HepG2 (cell line): ENCODE data around the gene C1orf35. TPM values are rescaled to one million over a fixed set of nuclear protein-coding genes. Genes with fewer than 3 reads are reported as not detected.

Experiments used
- ATM ChIP-seq: fragments of 450-650 bp; IDR thresholded peaks from 2 replicates; pipeline ENCODE4 v1.7.1; 2017; ENCODE audit warnings: mild to moderate bottlenecking, borderline replicate concordance
- FOXP4 ChIP-seq: sonication (generic); formaldehyde crosslinking; IDR thresholded peaks from 2 replicates; pipeline ENCODE4 v1.4.0; 2020; ENCODE audit warnings: missing genetic modification reagents
- JUND ChIP-seq: sonication (generic); formaldehyde crosslinking; IDR thresholded peaks from 2 replicates; pipeline ENCODE4 v1.8.0; 2022; ENCODE audit warnings: mild to moderate bottlenecking, missing genetic modification reagents
- KLF15 ChIP-seq: sonication (generic); formaldehyde crosslinking; IDR thresholded peaks from 2 replicates; pipeline ENCODE4 v1.8.1; 2023; ENCODE audit warnings: borderline replicate concordance, mild to moderate bottlenecking, inconsistent platforms, missing genetic modification reagents, mixed read lengths
- MAZ ChIP-seq, 2 experiments: sonication (generic) in 1 of 2; formaldehyde crosslinking in 1 of 2; IDR thresholded peaks; 2 replicates each; pipeline versions ENCODE4 v1.5.0 to v1.6.1; 2012 to 2020; ENCODE audit warnings: low read depth in 2 of 2, mild to moderate bottlenecking in 2 of 2, borderline replicate concordance in 1 of 2, improper control_type of control experiment in 1 of 2, low read length in 1 of 2, missing genetic modification reagents in 1 of 2, moderate library complexity in 1 of 2
- MLX ChIP-seq: IDR thresholded peaks from 2 replicates; pipeline ENCODE4 v1.6.1; 2016
- MXD4 ChIP-seq: IDR thresholded peaks from 2 replicates; pipeline ENCODE4 v1.6.1; 2016; ENCODE audit warnings: mild to moderate bottlenecking, missing biosample characterization, missing genetic modification reagents
- NBN ChIP-seq: fragments of 450-650 bp; conservative IDR thresholded peaks from 2 replicates; pipeline ENCODE4 v1.6.1; 2017
- SETDB1 ChIP-seq: sonication (generic); formaldehyde crosslinking; IDR thresholded peaks from 2 replicates; pipeline ENCODE4 v1.5.1; 2020; ENCODE audit warnings: missing genetic modification reagents, mild to moderate bottlenecking, borderline replicate concordance
- ZBTB25 ChIP-seq: IDR thresholded peaks from 2 replicates; pipeline ENCODE4 v1.6.1; 2018; ENCODE audit warnings: missing genetic modification reagents
- ZBTB3 ChIP-seq: sonication (generic); formaldehyde crosslinking; IDR thresholded peaks from 2 replicates; pipeline ENCODE4 v1.4.0; 2020; ENCODE audit warnings: low read depth, mild to moderate bottlenecking, moderate library complexity, missing genetic modification reagents, borderline replicate concordance
- ZBTB42 ChIP-seq: sonication (generic); formaldehyde crosslinking; IDR thresholded peaks from 2 replicates; pipeline ENCODE4 v1.5.0; 2020; ENCODE audit warnings: mild to moderate bottlenecking, missing genetic modification reagents
- ZC3H13 ChIP-seq: sonication (generic); formaldehyde crosslinking; IDR thresholded peaks from 2 replicates; pipeline ENCODE4 v1.8.1; 2023; ENCODE audit warnings: mild to moderate bottlenecking, missing genetic modification reagents, moderate library complexity
- ZNF142 ChIP-seq: sonication (generic); formaldehyde crosslinking; IDR thresholded peaks from 2 replicates; pipeline ENCODE4 v1.4.0; 2020; ENCODE audit warnings: missing genetic modification reagents
- ZNF570 ChIP-seq: sonication (generic); formaldehyde crosslinking; IDR thresholded peaks from 2 replicates; pipeline ENCODE4 v1.4.0; 2020; ENCODE audit warnings: mild to moderate bottlenecking, missing genetic modification reagents, borderline replicate concordance
- ZNF639 ChIP-seq: conservative IDR thresholded peaks from 2 replicates; pipeline ENCODE4 v1.6.1; 2018; ENCODE audit warnings: missing genetic modification reagents
- ZNF652 ChIP-seq: IDR thresholded peaks from 2 replicates; pipeline ENCODE4 v1.6.1; 2016; ENCODE audit warnings: low read depth, borderline replicate concordance
- polyA plus RNA-seq, 8 experiments: library from polyadenylated mRNA; depleted of rRNA in 3 of 8; stranded (reverse) in 7 of 8; unstranded in 1 of 8; fragments of >200 nt; fragmentation: Illumina TruSeq in 4 of 8; extraction: Trizol in 4 of 8; gene quantifications; 2 replicates each; pipeline versions ENCODE4 v1.2.1 to v1.2.3, GENCODE V29; 2011 to 2016; ENCODE audit warnings: low read depth in 4 of 8, missing spikeins in 1 of 8, mixed read lengths in 1 of 8; ENCODE audit not compliant: insufficient read depth in 1 of 8
- total RNA-seq, 5 experiments: library from RNA; depleted of rRNA; stranded (reverse); fragments of >200 nt; fragmentation: Illumina TruSeq; extraction: Trizol; gene quantifications; 2 replicates each; pipeline ENCODE4 v1.2.3, GENCODE V29; 2016; ENCODE audit warnings: low read depth in 1 of 5

C1orf35 gene
- total and polyA plus RNA-seq, 2 of the 13 experiments (the other 11 are each of a cell fraction or from before 2014, with no cell fraction given): 8.1 to 19.3 TPM

GRCh38 chr1:228102791-228103620 is at the start of gene C1orf35 (continued):
- peak; percentile 63; the same call in 1 of the 2 replicates for TF ChIP-seq ZBTB25
- peak; percentile 18; the same call in 1 of the 2 replicates for TF ChIP-seq KLF15 (CRISPR knock-in tag)
- no peak for TF ChIP-seq JUND (CRISPR knock-in tag)
- no peak for TF ChIP-seq SETDB1 (CRISPR knock-in tag)
- no peak for TF ChIP-seq ZNF142 (CRISPR knock-in tag)
- peak; percentile 93; the same call in 1 of the 2 replicates for TF ChIP-seq ZBTB42 (CRISPR knock-in tag)
- no peak for TF ChIP-seq ZBTB3 (CRISPR knock-in tag)
- TF ChIP-seq ZNF570: peak; percentile 87; the same call in 1 of the 2 replicates
- TF ChIP-seq ZC3H13 (CRISPR knock-in tag): peak; percentile 94
- no peak for TF ChIP-seq MAZ (IDR thresholded peaks at IDR 0.05; ENCODE audit: borderline replicate concordance, low read depth, low read length)
- TF ChIP-seq MAZ (CRISPR knock-in tag; IDR thresholded peaks at IDR 0.05; ENCODE audit: low read depth): peak; percentile 91
- peak; percentile 53; the same call in 1 of the 2 replicates for TF ChIP-seq MLX (CRISPR knock-in tag)
- TF ChIP-seq MXD4 (CRISPR knock-in tag): peak; percentile 76; the same call in 1 of the 2 replicates
- no peak for TF ChIP-seq FOXP4
- TF ChIP-seq ZNF639 (CRISPR knock-in tag): peak; percentile 80; the same call in 1 of the 2 replicates
- no peak for TF ChIP-seq NBN
- TF ChIP-seq ZNF652 (CRISPR knock-in tag): peak; percentile 67; the same call in 1 of the 2 replicates
- TF ChIP-seq ATM: no peak
